GM19452 (cell line): ENCODE results near the gene SOX13.

ENCODE experiments used
- ATAC-seq: cut with Tn5 transposase; IDR thresholded peaks from one replicate; pipeline ENCODE4 v1.9.1; 2021; ENCODE audit not compliant: unreplicated experiment

Gene SOX13

DNA sequence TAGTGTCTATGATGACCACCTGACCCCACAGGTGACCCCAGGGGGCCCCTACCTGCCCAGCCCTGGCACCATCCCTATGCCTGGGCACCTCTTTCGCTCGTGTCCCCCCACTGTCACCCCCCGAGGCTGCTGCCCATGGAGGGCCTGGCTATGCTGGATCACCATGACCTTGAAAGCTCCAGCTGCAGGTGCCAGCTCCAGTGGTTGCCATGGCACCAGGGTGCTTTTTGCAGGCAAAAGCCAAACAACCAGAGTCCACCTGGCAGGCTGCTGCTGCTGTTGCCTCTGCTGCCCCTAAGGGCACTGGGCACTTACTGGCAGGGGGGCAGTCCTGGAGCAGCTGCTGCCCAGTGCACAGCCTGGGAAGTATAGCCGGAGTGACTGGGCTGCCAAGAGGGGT lies 57.3 kb downstream of the SOX13 start:
- ATAC-seq, result no peak

DNA sequence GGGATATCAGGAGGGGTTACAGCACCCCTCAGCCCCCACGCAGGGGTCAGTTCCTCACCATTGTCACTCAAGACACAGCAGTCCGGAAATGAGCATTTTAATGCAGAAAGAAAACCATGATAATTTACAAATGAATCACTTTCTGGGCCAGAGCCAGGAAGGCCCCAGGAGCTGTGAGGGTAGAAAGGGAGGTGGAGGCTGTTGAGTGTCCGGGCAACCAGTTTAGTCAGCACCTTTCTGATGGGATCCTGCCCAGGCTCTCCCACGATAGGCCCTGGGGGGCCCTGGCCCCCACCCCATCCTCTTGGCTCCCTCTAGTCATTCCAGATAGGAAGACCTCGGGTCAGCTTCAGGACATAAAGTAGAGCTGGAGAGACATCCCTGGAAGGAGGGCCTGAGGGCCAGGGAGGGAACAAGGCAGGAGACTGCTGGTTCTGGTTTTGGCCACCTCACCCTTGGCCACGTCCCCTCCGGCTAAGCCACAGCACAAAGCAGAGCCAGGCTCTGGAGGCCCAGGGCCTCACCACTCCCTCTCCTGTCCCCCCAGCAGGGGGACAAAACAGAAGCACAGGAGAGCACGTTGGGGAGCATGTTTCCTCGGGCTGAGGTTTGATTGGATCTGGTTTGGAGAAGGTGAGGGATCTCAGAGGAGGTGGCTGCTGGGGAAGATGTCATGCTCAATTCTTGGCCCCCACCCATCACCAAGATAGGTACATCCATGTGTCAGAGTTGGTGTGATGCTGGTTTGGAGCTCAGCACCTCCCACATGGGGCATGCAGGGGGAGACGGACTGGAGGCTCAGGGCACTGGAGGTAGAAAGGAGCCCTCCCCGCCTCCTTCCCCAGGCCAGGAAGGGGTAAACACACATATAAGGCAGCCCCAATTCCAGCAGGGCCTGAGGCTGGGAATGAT lies 58.3 kb downstream of the SOX13 start:
- no peak for ATAC-seq

DNA sequence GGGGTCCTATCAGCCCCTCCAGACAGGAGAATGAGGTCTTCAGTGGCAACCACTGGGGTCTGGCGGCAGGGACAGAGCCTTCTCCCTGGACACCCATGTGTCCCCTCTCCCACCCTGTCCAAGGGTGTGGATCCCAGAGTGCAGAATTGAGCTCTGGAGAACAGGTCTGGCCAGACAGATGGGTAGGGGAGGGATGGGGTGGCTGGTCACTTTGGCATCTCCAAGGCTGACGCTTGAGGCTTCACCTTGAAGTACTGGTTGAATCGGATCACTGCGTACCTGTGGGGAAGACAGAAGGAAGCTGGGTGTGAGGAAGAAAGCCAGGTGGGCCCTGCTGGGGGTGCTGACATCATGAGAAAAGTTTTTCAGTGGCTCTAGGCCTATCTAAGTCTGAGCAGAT lies 59.1 kb downstream of the SOX13 start:
- ATAC-seq, result no peak

DNA sequence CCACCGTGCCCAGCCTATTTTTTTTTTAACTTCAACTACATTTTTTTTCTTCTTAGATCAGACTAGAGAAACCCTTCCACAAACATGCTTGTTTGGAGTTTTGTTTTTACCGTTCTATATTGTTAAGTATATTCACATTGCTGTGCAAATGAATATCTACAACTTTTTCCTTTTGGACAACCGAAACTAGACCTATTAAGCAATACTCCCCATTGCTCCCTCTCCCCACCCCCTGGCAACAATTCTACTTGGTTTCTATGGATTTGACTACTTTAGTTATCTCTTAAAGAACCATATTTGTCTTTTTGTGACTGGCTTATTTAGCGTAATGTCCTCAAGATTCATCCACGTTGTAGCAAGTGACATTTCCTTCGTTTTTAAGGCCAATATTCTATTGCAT lies 59.8 kb downstream of the SOX13 start:
- ATAC-seq, result no peak

DNA sequence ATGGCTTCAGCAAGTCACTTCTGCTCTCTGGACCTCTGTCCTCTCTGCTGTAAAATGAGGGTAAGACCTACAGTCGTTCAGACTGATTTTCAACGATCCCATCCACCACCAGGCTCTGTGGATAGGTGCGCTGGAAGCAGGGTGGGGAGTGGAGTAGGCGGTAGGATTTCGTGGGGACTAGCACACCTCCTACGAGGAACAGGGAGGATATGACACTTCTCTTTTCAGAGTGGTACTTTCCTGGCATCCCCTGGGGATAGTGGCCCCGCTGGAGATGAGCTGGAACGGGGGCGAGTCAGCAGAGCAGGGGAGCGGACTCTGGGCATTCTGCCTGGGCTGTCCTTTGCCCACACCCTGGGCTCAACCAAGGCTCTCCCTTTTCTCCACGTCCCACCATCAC lies 61.2 kb downstream of the SOX13 start:
- ATAC-seq, result no peak

DNA sequence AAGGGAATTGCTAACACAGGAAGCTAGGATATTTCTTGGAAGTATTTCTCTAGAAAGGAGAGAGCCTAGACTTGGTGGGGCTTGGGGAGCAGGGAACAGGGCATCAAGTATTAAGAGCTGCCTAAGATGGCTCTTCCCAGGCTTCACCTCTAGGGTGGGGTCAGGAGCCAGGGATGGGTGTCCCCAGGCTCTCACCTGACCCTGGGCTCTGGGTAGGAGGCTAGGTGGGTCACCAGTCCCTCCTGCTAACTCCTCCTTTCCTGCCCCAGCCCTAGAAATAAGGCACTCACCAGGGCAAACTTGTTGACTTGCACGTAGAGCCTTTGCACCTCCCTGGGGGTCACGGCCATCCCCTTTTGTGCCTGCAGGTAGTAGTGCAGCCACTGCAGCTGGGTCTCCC lies 63.9 kb downstream of the SOX13 start:
- ATAC-seq, result no peak

DNA sequence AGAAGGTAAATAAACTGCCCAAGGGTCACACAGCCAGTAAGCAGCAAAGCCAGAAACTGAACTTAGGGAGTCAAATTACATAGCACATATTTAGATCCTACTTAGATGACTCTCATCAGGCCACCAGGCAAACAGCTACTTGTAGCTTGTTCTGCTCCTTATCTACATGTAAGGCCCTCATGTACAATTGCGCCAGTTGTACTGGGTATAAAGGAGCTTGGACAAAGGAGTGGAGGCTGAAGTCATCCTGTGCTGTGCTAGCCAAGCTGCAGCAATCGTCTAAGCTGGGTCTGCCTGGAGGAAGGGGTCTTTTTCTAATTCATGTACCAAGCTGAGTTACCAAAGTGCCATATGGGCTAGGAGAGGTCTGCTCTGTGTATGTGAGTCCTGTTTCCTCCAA lies 66.2 kb downstream of the SOX13 start:
- ATAC-seq, result no peak

DNA sequence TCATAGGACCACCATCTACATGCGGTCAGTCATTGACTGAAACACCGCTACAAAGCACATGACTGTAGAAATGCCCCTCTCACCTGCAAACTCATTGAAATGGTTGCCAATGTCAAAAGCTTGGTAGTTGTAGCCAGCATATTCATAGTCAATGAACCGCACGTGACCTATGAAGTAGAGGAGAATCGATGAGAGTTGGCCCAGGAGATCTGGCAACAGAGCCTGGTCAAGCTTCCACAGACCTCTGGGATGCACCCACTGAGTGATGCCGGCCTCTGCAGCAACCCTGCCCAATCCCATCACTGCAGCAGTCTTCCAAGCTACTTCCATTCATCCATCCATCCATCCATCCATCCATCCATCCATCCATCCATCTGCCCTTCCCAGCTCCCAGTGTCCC lies 67.0 kb downstream of the SOX13 start:
- ATAC-seq, result no peak

DNA sequence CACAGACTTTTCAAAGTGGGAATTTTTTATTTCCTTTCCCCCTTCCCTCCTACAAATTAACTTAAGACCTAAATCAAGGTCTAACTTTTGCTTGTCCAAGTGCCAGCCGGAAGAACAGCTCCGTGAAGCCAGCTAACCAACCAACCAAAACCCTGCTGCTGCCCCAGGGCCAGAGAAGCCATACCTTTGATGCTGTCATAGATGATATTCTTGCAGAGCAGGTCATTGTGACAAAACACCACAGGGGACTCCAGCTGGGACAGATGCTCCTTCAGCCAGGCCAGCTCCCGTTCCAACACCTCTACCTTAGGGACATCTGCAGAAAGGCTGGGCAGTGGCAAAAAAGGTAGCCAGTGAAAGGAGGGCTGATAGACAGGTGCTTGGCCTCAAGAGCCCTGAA lies 68.2 kb downstream of the SOX13 start:
- no peak for ATAC-seq

DNA sequence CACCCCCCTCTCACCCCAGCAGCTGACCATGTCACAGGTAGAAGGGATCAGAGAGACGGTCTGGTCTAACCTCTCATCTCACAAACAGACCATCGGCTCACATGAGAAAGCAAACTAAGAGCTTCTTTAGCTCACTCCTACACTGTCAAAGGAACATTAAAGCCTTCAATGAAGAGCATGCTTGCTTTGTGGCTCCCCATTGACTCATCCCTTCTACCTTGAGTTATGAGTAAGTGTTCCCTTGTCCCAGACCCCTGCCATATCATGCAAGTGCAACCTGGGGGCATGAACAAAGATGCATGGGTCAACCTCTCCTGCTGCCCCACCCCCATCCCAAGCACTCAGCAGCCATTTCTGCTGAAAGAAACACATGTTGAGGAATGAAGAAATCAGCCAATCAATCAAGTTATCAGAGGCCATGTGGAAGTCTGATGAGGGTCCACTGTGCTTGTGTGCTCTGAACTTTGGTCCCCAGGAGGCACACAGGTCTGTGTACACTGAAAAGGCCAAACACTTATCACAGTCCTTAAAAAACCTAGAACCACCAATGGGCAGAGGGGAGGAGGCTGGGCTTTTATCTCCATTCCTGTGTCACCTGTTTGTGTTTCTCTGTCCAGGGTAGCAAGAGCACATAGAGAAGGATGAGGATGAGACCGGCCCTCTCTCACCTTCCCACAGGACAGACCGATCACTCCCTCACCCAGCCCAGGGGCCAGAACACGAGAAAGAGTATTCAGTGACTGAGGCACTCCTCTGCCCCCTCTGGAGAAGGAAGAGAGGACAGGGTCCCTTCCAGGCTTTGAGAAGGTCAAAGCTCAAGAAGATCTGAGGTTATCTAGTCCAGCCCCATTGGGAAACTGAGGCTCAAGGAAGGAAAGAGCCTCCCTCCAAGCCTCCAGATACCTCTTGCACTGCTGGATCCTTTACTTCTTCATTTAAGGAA lies 69.4 kb downstream of the SOX13 start:
- no peak for ATAC-seq

DNA sequence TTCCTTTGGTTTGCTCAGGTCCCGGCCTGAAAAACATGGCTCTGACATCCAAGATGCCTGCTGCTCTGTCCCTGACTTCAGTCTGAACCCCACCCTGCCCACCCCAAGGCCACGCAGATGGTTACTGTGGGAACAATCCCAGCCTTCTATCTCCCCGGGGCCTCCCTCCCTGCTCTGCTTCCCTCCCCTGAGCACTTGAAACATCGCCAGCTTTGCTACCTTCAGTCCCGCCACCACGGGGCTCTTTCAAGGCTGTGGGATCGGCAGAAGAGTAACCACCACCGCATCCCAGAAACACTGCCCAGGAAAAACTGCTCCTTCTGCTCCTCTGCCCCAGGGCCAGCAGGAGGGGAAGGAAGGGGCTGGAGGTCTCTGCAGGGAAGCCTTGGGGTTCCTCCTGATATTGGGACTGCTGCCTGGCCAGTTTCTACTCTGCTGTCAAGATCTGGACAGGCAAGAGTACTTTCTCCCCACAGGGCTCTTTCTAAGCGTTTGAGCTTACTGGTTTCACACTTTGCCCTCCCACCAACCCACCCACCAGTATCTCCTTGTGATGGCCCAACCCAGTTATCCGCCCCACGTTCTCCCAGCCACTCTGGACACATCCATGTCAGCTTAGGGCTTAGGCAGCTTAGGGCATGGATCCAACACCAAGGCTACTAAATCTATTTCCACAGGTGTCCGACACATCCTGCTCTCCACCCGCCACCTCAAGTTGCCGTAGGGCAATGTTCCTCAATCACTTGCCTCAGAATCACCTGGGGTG lies 70.5 kb downstream of the SOX13 start:
- ATAC-seq, result no peak

DNA sequence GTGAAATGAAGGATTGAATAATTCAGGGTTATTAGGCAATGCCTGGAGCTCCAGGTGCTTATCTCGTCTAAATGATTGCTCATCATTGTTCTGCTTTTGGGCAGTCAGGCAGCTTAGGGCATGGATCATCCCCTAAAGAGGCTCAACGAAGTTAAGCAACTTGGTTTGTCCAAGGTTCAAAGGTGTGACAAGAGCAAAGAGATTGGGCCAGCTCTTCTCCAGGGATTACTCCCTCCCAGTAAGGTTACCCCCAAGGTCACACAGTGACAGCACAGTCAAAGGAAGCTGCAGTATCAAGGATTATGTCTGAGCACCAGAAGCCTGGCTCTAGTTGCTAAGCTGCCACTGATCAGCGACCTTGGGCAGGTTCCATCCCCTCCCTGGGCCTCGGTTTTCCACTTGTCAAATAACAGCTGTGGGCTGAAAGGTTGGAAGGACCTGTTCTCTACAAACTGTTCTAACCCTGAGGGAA lies 72.2 kb downstream of the SOX13 start:
- ATAC-seq, result no peak

DNA sequence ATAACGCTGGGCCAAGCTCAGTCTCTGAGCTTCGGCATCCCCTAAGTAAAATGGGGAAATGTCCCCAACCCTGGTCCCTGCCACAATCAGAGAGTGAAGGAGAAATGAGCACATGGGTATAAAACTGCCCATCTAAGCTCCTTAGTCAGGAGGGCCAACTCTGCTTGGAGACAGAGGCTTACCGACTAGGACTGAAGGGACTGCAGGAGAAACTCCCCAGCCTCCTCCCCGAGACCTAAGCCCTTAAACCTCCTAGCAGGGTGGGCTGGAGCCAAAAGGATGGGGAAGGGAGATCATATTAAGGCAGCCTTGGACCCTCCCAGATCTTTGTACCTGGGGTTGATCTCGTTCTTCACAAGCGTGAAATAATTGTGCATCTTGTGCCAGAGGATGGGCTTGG lies 73.4 kb downstream of the SOX13 start:
- ATAC-seq, result no peak

DNA sequence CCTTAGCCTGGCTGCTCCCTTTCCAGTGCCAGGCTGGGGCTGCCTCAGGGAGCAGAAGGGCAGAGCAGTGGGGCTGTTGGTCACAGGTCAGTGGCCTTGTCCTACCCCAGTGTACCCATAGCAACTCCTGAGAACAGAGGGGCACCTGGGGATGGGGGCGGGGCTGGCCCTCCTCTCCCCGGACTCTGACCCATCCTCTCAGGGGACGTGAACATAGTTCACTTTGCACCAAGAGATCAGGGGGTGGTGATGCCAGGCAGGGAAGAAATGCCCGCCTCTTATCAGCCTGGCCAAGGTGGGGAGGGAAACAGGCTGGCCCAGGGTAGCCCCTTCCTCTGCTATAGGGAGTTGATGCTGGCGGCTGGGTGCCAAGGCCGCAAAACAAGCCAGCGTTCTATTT lies 74.0 kb downstream of the SOX13 start:
- no peak for ATAC-seq

DNA sequence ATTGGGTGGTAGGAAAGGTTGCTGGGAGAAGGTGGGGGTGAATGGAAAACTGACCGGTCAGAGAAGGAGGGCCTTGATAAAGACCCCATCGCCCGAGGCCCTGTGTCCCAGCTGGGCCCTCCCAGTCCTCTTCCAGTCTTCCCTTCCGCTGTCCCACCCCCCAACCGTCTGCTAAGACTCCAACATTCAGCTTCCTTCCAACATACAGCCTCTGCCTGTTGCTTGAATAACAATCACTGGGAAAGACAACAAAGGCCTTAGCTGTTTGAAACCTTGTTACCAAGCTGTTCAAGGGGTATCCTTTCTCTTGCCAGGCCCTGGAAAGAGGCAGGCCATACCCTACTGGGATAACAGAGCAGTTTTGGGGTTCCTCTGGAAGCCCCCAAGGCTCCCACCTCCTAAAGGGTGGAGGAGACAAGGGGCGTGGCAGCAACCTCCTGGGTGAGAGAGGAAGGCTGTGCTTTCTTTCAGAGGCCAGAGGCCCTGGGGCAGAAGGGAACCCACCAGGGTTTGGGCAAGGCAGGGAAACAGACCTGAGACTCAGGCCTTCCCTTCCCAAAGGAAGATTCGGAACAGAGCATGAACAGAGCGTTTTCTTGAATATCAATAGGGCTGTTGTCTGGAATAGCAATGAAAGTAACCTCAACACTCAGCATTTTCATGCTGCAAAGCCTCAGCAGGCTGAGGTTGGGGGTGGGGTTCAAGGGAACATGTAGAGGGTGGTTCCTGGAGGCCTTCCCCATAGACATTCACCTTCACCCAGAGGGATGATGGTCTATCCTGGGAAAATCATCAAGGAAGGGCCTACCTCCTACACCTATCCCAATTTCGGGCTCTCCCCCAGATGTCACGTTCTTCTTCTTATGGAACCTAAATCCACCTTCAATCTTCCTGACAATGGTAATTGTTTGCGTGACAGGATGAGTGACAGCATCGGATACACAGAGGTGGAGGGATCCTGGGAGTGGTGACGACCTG lies 74.8 kb downstream of the SOX13 start:
- ATAC-seq, result no peak

DNA sequence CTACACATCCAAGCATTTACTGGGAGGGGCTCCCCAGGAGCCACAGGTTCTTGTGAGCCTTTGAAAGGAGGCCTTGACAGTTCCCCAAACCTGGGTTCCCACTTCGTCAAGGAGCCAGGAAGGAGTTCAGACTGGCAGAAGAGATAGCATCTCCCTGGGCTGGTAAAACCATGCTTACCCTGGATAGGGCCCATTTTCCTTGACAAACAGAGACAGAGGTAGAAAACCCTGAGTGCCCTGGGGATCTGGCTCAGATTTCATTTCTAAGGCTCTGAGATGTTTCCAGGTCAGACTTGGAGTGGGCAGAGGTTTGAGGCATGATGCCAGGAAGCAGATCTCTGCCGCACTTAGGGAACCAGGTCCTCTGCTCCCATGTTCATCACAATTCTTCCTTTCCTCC lies 76.2 kb downstream of the SOX13 start:
- ATAC-seq, result no peak

DNA sequence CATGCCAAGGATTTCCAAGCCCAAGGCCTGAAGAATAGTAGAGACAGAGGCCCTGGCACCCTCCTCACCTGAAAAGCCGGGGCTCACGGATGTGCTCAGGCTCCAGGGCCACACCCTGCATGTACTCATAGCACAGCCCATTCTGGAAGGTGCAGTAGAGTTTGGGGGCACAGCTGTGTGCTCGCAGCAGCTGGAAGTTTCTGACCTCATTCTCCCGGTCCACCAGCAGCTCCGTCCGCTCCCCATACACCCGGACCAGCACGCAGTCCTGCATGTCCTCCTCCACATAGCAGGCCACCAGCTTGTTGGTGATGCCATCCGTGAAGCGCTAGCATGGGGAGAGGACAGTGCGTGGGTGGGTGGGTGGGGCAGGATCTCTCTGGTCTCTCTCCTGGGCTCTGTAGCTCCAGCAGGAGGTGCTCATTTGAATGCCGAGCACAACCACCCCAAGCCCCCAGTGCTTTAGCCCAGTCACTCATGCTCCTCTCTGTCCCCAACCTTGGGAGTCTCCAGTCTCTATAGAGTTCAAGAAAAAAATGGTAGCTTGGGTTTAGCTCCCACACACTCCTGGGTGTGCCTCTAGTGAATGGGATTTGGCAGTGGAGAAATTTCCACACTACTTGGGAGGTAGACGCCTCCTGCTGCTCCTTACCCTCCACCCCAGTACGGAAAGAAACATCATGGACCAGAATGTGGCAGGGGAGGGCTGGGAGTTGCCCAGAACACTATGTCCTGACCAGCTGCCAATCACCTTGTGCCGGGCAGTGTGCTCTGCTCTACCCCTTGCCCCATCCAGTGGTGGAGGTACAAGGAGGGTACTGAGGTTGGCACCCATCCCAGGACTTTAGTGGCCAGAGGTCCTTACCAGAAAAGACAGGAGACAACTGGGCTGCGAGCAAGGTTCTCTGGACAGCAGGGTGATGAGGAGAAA lies 77.0 kb downstream of the SOX13 start:
- no peak for ATAC-seq

DNA sequence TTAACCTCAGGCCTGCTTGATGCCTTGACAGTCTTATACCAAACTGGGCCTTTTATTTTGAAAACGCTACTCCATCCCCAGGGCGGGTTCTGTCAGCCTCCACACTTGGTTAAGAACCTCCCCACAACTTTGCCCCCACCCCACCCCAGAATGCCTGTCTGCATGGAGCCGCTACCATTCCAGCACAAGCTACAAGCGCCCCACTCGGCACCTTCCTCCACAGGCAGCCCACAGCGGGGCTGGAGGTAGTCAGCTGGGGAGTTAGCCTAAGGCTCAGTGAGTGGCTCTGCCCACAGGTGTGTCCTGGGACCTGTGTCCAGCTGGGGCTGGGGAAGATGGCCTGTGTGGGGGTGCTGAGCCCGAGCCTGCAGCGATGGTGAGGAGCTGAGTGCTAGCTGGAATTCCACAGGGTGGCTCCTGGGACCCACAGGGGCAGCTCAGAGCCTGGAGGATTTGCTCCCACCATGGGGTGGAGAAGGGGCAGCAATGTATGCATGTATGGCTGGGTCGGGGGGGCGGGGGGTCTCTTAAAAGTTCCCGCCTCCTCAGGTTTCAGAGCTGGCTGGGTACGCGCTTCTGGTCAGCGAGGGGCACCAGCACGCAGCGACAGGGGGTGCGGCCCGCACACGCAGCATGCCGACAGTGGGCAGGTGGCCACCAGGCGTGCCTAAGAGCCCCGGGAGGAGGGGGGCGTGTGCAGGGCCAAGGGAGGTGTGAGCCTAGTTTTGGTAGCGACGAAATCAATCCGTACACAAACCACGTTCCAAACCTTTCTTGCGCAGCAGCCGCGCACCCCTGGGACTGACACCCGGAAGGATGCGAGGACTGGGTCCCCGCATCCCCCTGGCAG lies 78.0 kb downstream of the SOX13 start:
- ATAC-seq, result no peak
